GM12891 (cell line): ENCODE results near the gene PKD1L1.

Experiments used
- PAX5 ChIP-seq: IDR thresholded peaks from 2 replicates; pipeline ENCODE4 v1.6.1; 2011; ENCODE audit warnings: low read length, moderate library complexity, mild to moderate bottlenecking; ENCODE audit not compliant: insufficient read depth, severe bottlenecking
- POLR2A ChIP-seq: IDR thresholded peaks from 2 replicates; pipeline ENCODE4 v1.6.1; 2011; ENCODE audit warnings: low read depth, low read length, control low read depth
- POLR2AphosphoS5 ChIP-seq: IDR thresholded peaks from 2 replicates; pipeline ENCODE4 v1.6.1; 2011; ENCODE audit warnings: low read depth, low read length, control low read depth
- SPI1 ChIP-seq: IDR thresholded peaks from 2 replicates; pipeline ENCODE4 v1.6.1; 2011; ENCODE audit warnings: low read depth, low read length, control low read depth
- TAF1 ChIP-seq: IDR thresholded peaks from 2 replicates; pipeline ENCODE4 v1.6.1; 2011; ENCODE audit warnings: low read depth, low read length, control low read depth

DNA sequence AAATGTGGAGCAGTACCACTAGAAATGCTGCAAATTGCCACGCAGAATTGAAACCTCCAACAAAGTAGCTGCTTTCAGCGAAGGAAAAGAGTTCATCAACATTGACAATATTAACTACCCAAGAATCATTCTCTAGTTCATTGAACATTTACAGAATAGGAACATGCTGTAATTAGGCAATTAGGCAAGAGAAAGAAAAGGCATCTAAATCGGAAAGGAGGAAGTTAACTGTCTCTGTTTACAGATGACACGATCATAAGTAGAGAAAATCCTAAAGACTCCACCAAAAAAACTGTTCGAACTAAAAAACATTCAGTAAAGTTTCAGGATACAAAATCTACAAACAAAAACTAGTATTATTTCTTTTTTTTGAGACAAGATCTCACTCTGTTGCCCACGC is 8.9 kb upstream of the PKD1L1 start:
- no peak for TF ChIP-seq TAF1
- TF ChIP-seq POLR2A = no peak
- no peak for TF ChIP-seq POLR2AphosphoS5
- no peak for TF ChIP-seq PAX5
- no peak for TF ChIP-seq SPI1
